Measurements from ENCODE around the gene XAB2. TPM values are rescaled to one million over a fixed set of nuclear protein-coding genes. Genes with fewer than 3 reads are reported as not detected.

XAB2 gene
- total RNA-seq, 1 donor from 2014 or later = 28.1 TPM

GRCh38 chr19:7575434-7576040 is 53.8 kb downstream of the XAB2 start:
- H3K4me1 Mint-ChIP-seq (ENCODE audit: low read depth, unreplicated experiment) = no peaks in the 10 kb centered on the region
- H3K27ac Mint-ChIP-seq (ENCODE audit: unreplicated experiment) = no peak overlapping the region
- peaks cover 42% of the 10 kb centered on the region for H3K27me3 Mint-ChIP-seq (ENCODE audit: low read depth, unreplicated experiment)
- no peak overlapping the region for H3K4me2 ChIP-seq (ENCODE audit: low read length)
- H3K4me3 Mint-ChIP-seq (ENCODE audit: unreplicated experiment) = no peak overlapping the region
- H3K79me2 ChIP-seq (ENCODE audit: insufficient read depth, low read length) = no peaks in the 10 kb centered on the region
- H3K27me3 ChIP-seq (ENCODE audit: insufficient read depth, low read length) = peaks cover 12% of the 10 kb centered on the region
- no peaks in the 10 kb centered on the region for H3K36me3 ChIP-seq (ENCODE audit: insufficient read depth, low read length)
- H2AFZ ChIP-seq (ENCODE audit: low read depth, low read length) = no peak overlapping the region
- H3K9me3 Mint-ChIP-seq (ENCODE audit: unreplicated experiment) = no peaks in the 10 kb centered on the region
- TF ChIP-seq CTCF (IDR thresholded peaks at IDR 0.05; ENCODE audit: insufficient read depth, low read depth, low read length) (no peak), EZH2 (IDR thresholded peaks at IDR 0.05; ENCODE audit: insufficient read depth, low read length) (no peak)
- H4K20me1 ChIP-seq (ENCODE audit: insufficient read depth, low read length) = no peaks in the 10 kb centered on the region
- H3K27ac ChIP-seq (ENCODE audit: low read depth, low read length) = no peak overlapping the region
- no peak overlapping the region for H3K4me3 ChIP-seq (ENCODE audit: insufficient read depth, low read depth, low read length)
- H3K36me3 Mint-ChIP-seq (ENCODE audit: low read depth, unreplicated experiment) = no peaks in the 10 kb centered on the region
- FAIRE-seq = no peak
- no peaks in the 10 kb centered on the region for H3K4me1 ChIP-seq (ENCODE audit: insufficient read depth, low read length)
- H3K9ac ChIP-seq (ENCODE audit: low read length) = no peak overlapping the region
- no peaks in the 10 kb centered on the region for H3K9me3 ChIP-seq (ENCODE audit: insufficient read depth, low read depth, low read length)
- DNase-seq (ENCODE audit: low read depth) = no peak

DNA sequence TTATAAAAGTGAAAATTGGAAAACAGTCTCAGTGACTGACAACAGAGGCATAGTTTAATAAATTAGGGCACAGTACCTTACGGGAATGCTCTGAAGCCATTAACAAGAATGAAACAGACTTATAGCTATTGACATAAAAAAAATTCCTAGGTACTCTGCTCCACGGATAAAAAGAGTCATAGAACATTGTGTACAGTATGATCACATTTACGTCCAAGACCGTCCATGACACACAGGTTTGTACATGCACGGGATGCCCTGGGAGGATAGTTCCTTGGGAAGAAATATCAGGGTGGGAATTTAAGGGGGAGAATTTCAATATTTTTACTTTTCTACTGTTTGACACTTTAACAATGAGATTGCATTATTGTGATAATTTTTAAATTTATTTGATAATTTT is 58.6 kb downstream of the XAB2 start:
- Histone ChIP-seq H3K9me3 (ENCODE audit: insufficient read depth, low read depth, low read length) (no peaks in the 10 kb centered on the region), H3K4me2 (ENCODE audit: low read length) (no peak overlapping the region), H3K4me1 (ENCODE audit: insufficient read depth, low read length) (no peaks in the 10 kb centered on the region), H3K27ac (ENCODE audit: low read depth, low read length) (no peak overlapping the region), H3K4me3 (ENCODE audit: insufficient read depth, low read depth, low read length) (no peak overlapping the region), H3K36me3 (ENCODE audit: insufficient read depth, low read length) (no peaks in the 10 kb centered on the region), H3K27me3 (ENCODE audit: insufficient read depth, low read length) (no peaks in the 10 kb centered on the region), H3K9ac (ENCODE audit: low read length) (no peak overlapping the region), H4K20me1 (ENCODE audit: insufficient read depth, low read length) (no peaks in the 10 kb centered on the region), H2AFZ (ENCODE audit: low read depth, low read length) (no peak overlapping the region), H3K79me2 (ENCODE audit: insufficient read depth, low read length) (no peaks in the 10 kb centered on the region)
- DNase-seq (ENCODE audit: low read depth) (no peak), FAIRE-seq (no peak)
- H3K4me3 Mint-ChIP-seq (ENCODE audit: unreplicated experiment) = no peak overlapping the region
- H3K9me3 Mint-ChIP-seq (ENCODE audit: unreplicated experiment) = no peaks in the 10 kb centered on the region
- no peaks in the 10 kb centered on the region for H3K4me1 Mint-ChIP-seq (ENCODE audit: low read depth, unreplicated experiment)
- no peak for TF ChIP-seq EZH2 (IDR thresholded peaks at IDR 0.05; ENCODE audit: insufficient read depth, low read length)
- no peak for TF ChIP-seq CTCF (IDR thresholded peaks at IDR 0.05; ENCODE audit: insufficient read depth, low read depth, low read length)
- peaks cover 16% of the 10 kb centered on the region for H3K27me3 Mint-ChIP-seq (ENCODE audit: low read depth, unreplicated experiment)
- no peak overlapping the region for H3K27ac Mint-ChIP-seq (ENCODE audit: unreplicated experiment)
- H3K36me3 Mint-ChIP-seq (ENCODE audit: low read depth, unreplicated experiment) = no peaks in the 10 kb centered on the region

Small RNAs within 50 kb of the gene (microRNA-seq; reads per million reads assigned to microRNA genes)
- 1.4 reads per million for gene MIR6792

Other genes with a start within 250 kb of the XAB2 start
- gene PEX11G, start 140.5 kb downstream of the XAB2 start, total RNA-seq = 1.7 and 2.2 TPM in 2 replicates
- gene ZNF358, start 113.4 kb downstream of the XAB2 start, total RNA-seq = 39.8 and 41.1 TPM in 2 replicates
- 26.2 and 27.5 TPM in 2 replicates for gene MCOLN1, start 106.9 kb downstream of the XAB2 start, total RNA-seq
- gene PNPLA6, start 93.8 kb downstream of the XAB2 start, total RNA-seq = 81.9 and 90.2 TPM in 2 replicates
- 2.8 and 4.1 TPM in 2 replicates for gene CAMSAP3, start 33.7 kb downstream of the XAB2 start, total RNA-seq
- 94.1 and 95.8 TPM in 2 replicates for gene PET100, start 248 bp upstream of the XAB2 start, total RNA-seq
- not detected in 2 replicates for gene PCP2, start 4.2 kb upstream of the XAB2 start, total RNA-seq
- gene STXBP2, start 7.6 kb upstream of the XAB2 start, total RNA-seq = 48.6 and 49.6 TPM in 2 replicates
- not detected in 2 replicates for gene RETN, start 39.5 kb upstream of the XAB2 start, total RNA-seq
- not detected in 2 replicates for gene MCEMP1, start 47.5 kb upstream of the XAB2 start, total RNA-seq
- gene TRAPPC5, start 51.3 kb upstream of the XAB2 start, total RNA-seq = 110 and 121 TPM in 2 replicates
- not detected in 2 replicates for gene FCER2, start 72.6 kb upstream of the XAB2 start, total RNA-seq
- not detected in 2 replicates for gene CLEC4G, start 102.6 kb upstream of the XAB2 start, total RNA-seq
- not detected in 2 replicates for gene CD209, start 118.0 kb upstream of the XAB2 start, total RNA-seq
- gene CLEC4M, start 133.7 kb upstream of the XAB2 start, total RNA-seq = not detected in 2 replicates
- 22.1 and 25.7 TPM in 2 replicates for gene EVI5L, start 200.7 kb upstream of the XAB2 start, total RNA-seq
- 0.55 and 1.3 TPM in 2 replicates for gene PRR36, start 244.8 kb upstream of the XAB2 start, total RNA-seq